HEK293T (cell line): Measurements from ENCODE around the gene CNST.

ENCODE experiments used
- FOXA1 ChIP-seq: fragments of 450-650 bp; IDR thresholded peaks from 2 replicates; pipeline ENCODE4 v1.6.1; 2016; ENCODE audit warnings: mild to moderate bottlenecking
- HDGF ChIP-seq: fragments of 450-650 bp; IDR thresholded peaks from 2 replicates; pipeline ENCODE4 v1.6.1; 2017; ENCODE audit warnings: antibody characterized with exemption, borderline replicate concordance

DNA sequence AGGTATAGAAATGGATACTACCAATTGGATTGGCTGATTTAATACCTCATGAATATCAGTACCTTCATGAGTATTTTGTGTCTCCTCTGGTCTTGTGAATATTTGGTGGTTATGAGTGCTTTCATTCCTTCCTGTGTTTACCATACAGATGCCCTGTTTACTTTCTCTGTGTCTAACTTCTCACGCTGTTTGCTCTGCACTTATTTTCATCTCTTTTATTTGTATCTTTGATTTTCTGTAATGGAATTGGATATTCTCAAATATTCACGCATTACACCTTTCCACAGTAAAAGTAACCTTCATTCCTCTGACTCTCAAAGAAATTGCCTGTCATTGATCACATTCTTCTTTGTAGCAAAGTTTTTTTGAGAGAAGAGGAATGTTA, 16.8 kb downstream of the CNST start:
- TF ChIP-seq HDGF (no peak), FOXA1 (no peak)
